GM12878 (cell line): ENCODE data around the gene NANOS2.

Source experiments
- CREB1 ChIP-seq: IDR thresholded peaks from 2 replicates; pipeline ENCODE4 v1.6.1; 2012; ENCODE audit warnings: low read depth, mild to moderate bottlenecking, inconsistent platforms
- ETV6 ChIP-seq, 2 experiments: fragments of 450-650 bp in 1 of 2; IDR thresholded peaks in 1 of 2; conservative IDR thresholded peaks in 1 of 2; 2 replicates each; pipeline ENCODE4 v1.6.1; 2014; ENCODE audit warnings: antibody characterized with exemption in 1 of 2, borderline replicate concordance in 1 of 2, low read depth in 1 of 2, mild to moderate bottlenecking in 1 of 2, moderate library complexity in 1 of 2
- EZH2 ChIP-seq: IDR thresholded peaks from 2 replicates; pipeline ENCODE4 v1.6.1; 2012; ENCODE audit warnings: low read depth, mild to moderate bottlenecking, control low read depth, inconsistent platforms, low read length, borderline replicate concordance; ENCODE audit not compliant: control insufficient read depth
- NFYA ChIP-seq: IDR thresholded peaks from 2 replicates; pipeline ENCODE4 v1.6.1; 2011; ENCODE audit warnings: low read depth, mild to moderate bottlenecking, low read length, improper control_type of control experiment, borderline replicate concordance
- POLR2A ChIP-seq: IDR thresholded peaks from 2 replicates; pipeline ENCODE4 v1.6.1; 2011; ENCODE audit warnings: low read depth, mild to moderate bottlenecking, low read length
- RFX5 ChIP-seq: IDR thresholded peaks from 2 replicates; pipeline ENCODE4 v1.6.1; 2011; ENCODE audit warnings: low read depth, low read length, improper control_type of control experiment
- TF ChIP-seq, protein P1 (sequence below): IDR thresholded peaks from 2 replicates; pipeline ENCODE4 v1.6.1; 2011; ENCODE audit warnings: low read depth, low read length, improper control_type of control experiment, borderline replicate concordance

DNA sequence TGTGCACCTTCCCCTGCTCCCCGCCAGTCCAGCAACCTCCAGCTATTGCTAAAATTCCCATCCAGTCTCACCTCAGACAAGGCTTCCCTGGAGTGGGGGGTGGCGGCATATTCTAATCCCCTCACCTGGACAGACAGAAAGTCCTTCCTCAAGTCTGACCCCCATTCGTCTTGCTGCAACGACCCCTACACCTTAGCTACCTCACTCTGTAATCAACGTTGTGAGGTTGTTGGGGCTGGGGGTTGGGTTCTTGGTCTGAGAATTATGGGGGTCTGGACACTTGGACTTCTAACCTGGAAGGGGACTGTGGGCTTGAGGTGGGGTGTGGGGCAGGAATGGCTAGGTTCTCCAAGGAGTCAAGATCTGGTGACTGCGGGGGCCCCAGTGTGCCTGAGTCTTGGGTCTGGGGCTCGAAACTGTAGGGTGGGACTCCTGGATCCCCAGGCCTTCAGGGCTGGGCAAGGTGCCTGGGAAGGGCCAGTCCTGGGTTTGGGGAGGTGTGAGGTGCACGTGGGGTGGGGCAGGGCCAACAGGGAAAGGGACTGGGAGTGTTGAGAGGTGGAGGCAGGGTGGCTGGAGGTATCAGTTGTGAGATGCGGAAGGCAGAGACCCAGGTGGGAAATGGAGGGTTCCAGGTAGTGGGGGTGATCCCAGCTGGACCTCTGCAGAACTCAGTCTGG lies 49.2 kb downstream of the NANOS2 start:
- TF ChIP-seq, protein P1, sequence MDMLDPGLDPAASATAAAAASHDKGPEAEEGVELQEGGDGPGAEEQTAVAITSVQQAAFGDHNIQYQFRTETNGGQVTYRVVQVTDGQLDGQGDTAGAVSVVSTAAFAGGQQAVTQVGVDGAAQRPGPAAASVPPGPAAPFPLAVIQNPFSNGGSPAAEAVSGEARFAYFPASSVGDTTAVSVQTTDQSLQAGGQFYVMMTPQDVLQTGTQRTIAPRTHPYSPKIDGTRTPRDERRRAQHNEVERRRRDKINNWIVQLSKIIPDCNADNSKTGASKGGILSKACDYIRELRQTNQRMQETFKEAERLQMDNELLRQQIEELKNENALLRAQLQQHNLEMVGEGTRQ, result no peak
- TF ChIP-seq EZH2 (no peak), CREB1 (no peak), RFX5 (no peak), NFYA (no peak), POLR2A (no peak), ETV6 (conservative IDR thresholded peaks at IDR 0.05 in 1 of 2, IDR thresholded peaks at IDR 0.05 in 1 of 2; ENCODE audit: borderline replicate concordance in 1 of 2, low read depth in 1 of 2) (no peak)
